Measurements from ENCODE around the gene FBH1. TPM values are rescaled to one million over a fixed set of nuclear protein-coding genes. Genes with fewer than 3 reads are reported as not detected.

The FBH1 gene
- total and polyA plus RNA-seq, 7 donors = 32.4 to 59.3 (median 43.2) TPM

- no peak for DNase-seq
- TF ChIP-seq CTCF (IDR thresholded peaks at IDR 0.05) = no peak
- H3K36me3 ChIP-seq (ENCODE audit: insufficient read depth in 1 of 2, low read depth in 1 of 2) = peaks cover 10 to 96% of the 10 kb centered on the region in 2 donors
- H3K4me3 ChIP-seq = no peak overlapping the region
- ATAC-seq = peak; percentile 76 to 89 (median 81)
- H3K9me3 ChIP-seq = no peaks in the 10 kb centered on the region
- no peaks in the 10 kb centered on the region for H3K4me1 ChIP-seq
- WGBS, 3 donors = 76 to 85% (median 80%) methylated on average over 11 of the region's 11 CpGs
- intact Hi-C loops (cut with DNase I) = no loop called here
- no peak overlapping the region for H3K27ac ChIP-seq
- H3K27me3 ChIP-seq (ENCODE audit: insufficient read depth in 3 of 3, low read length in 2 of 3) = no peaks in the 10 kb centered on the region
These were observed 40.2 kb downstream of the FBH1 start for GRCh38 chr10:5930272-5930671.

- no peak overlapping the region for H3K27ac ChIP-seq
- peak in 1 of 2 donors; percentile 11 for DNase-seq
- ATAC-seq = no peak
- WGBS, 3 donors = 85 to 90% (median 88%) methylated on average over 5 of the region's 5 CpGs
- H3K36me3 ChIP-seq (ENCODE audit: insufficient read depth in 1 of 2, low read depth in 1 of 2) = peaks cover 13 to 96% of the 10 kb centered on the region in 2 donors
- H3K4me1 ChIP-seq = no peaks in the 10 kb centered on the region
- intact Hi-C loops (cut with DNase I) = no loop called here
- no peaks in the 10 kb centered on the region for H3K27me3 ChIP-seq (ENCODE audit: insufficient read depth in 3 of 3, low read length in 2 of 3)
- no peak overlapping the region for H3K4me3 ChIP-seq
- no peaks in the 10 kb centered on the region for H3K9me3 ChIP-seq
- TF ChIP-seq CTCF (IDR thresholded peaks at IDR 0.05) = no peak
These were observed 42.3 kb downstream of the FBH1 start for GRCh38 chr10:5932345-5932744.

GRCh38 chr10:5933909-5934546 lies 44.0 kb downstream of the FBH1 start:
- peaks cover 9 to 96% of the 10 kb centered on the region in 2 donors for H3K36me3 ChIP-seq (ENCODE audit: insufficient read depth in 1 of 2, low read depth in 1 of 2)
- no peak for TF ChIP-seq CTCF (IDR thresholded peaks at IDR 0.05)
- H3K9me3 ChIP-seq = no peaks in the 10 kb centered on the region
- intact Hi-C loops (cut with DNase I) = no loop called here
- no peak overlapping the region for H3K4me3 ChIP-seq
- H3K27me3 ChIP-seq (ENCODE audit: insufficient read depth in 3 of 3, low read length in 2 of 3) = no peaks in the 10 kb centered on the region
- 86 to 93% (median 91%) methylated on average over 14 of the region's 14 CpGs for WGBS, 3 donors
- H3K4me1 ChIP-seq = no peaks in the 10 kb centered on the region
- DNase-seq = no peak
- H3K27ac ChIP-seq = no peak overlapping the region
- no peak for ATAC-seq

- Histone ChIP-seq H3K9me3 (no peaks in the 10 kb centered on the region), H3K4me1 (no peaks in the 10 kb centered on the region), H3K36me3 (ENCODE audit: insufficient read depth in 1 of 2, low read depth in 1 of 2) (peaks cover 6 to 81% of the 10 kb centered on the region in 2 donors), H3K4me3 (no peak overlapping the region), H3K27ac (no peak overlapping the region), H3K27me3 (ENCODE audit: insufficient read depth in 3 of 3, low read length in 2 of 3) (no peaks in the 10 kb centered on the region)
- DNase-seq (no peak), ATAC-seq (no peak)
- no peak for TF ChIP-seq CTCF (IDR thresholded peaks at IDR 0.05)
- intact Hi-C loops (cut with DNase I) = no loop called here
- 89 to 92% (median 92%) methylated on average over 10 of the region's 10 CpGs for WGBS, 3 donors
These were observed 45.6 kb downstream of the FBH1 start for GRCh38 chr10:5935628-5936027.

GRCh38 chr10:5937016-5937415 lies 47.0 kb downstream of the FBH1 start:
- intact Hi-C loops (cut with DNase I) = no loop called here
- Histone ChIP-seq H3K27ac (no peak overlapping the region), H3K36me3 (ENCODE audit: insufficient read depth in 1 of 2, low read depth in 1 of 2) (peaks cover 6 to 68% of the 10 kb centered on the region in 2 donors), H3K4me3 (no peak overlapping the region), H3K4me1 (no peaks in the 10 kb centered on the region), H3K27me3 (ENCODE audit: insufficient read depth in 3 of 3, low read length in 2 of 3) (no peaks in the 10 kb centered on the region), H3K9me3 (no peaks in the 10 kb centered on the region)
- 93 to 97% (median 94%) methylated on average over 18 of the region's 18 CpGs for WGBS, 3 donors
- no peak for TF ChIP-seq CTCF (IDR thresholded peaks at IDR 0.05)
- DNase-seq (no peak), ATAC-seq (no peak)
